CD14-positive monocyte (primary cell): Measurements from ENCODE around the gene SF3B4. TPM values are rescaled to one million over a fixed set of nuclear protein-coding genes. Genes with fewer than 3 reads are reported as not detected.

Experiments used
- DNase-seq, 3 donors: peaks; one replicate each; pipeline ENCODE4 v3.0.0-alpha.2; 2011 to 2022
- H2AFZ ChIP-seq: 2 replicates; pipeline ENCODE4 v1.6.0; 2012; ENCODE audit warnings: mild to moderate bottlenecking, low read depth, low read length, inconsistent platforms; ENCODE audit not compliant: insufficient read depth, poor library complexity, severe bottlenecking
- H3K27ac ChIP-seq, 2 donors: 1 replicate in 1 of 2; 2 replicates in 1 of 2; pipeline ENCODE4 v1.5.1; 2012 to 2013; ENCODE audit warnings: low read length in 2 of 2, control low read depth in 1 of 2, inconsistent platforms in 1 of 2, low read depth in 1 of 2, mild to moderate bottlenecking in 1 of 2
- H3K27me3 ChIP-seq, 2 donors: one replicate each; pipeline versions ENCODE4 v1.6.0 to v1.6.1; 2011 to 2013; ENCODE audit warnings: low read length in 2 of 2; ENCODE audit not compliant: control insufficient read depth in 2 of 2, insufficient read depth in 2 of 2
- H3K36me3 ChIP-seq, 2 donors: replicated peaks in 1 of 2; 1 replicate in 1 of 2; 2 replicates in 1 of 2; pipeline versions ENCODE4 v1.5.1 to v1.6.1; 2012 to 2013; ENCODE audit warnings: low read length in 2 of 2, control low read depth in 1 of 2, inconsistent platforms in 1 of 2, mild to moderate bottlenecking in 1 of 2; ENCODE audit not compliant: insufficient read depth in 2 of 2, control insufficient read depth in 1 of 2
- H3K4me1 ChIP-seq, 2 donors: 1 replicate in 1 of 2; 2 replicates in 1 of 2; pipeline versions ENCODE4 v1.5.1 to v1.6.1; 2012 to 2013; ENCODE audit warnings: low read length in 2 of 2, control low read depth in 1 of 2, inconsistent platforms in 1 of 2, mild to moderate bottlenecking in 1 of 2, moderate library complexity in 1 of 2; ENCODE audit not compliant: insufficient read depth in 2 of 2, control insufficient read depth in 1 of 2
- H3K4me2 ChIP-seq: replicated peaks from 2 replicates; pipeline ENCODE3; 2012; ENCODE audit warnings: low read length, moderate library complexity, mild to moderate bottlenecking; ENCODE audit not compliant: poor library complexity, severe bottlenecking; ENCODE audit errors: extremely low read depth
- H3K4me3 ChIP-seq, 3 experiments: fragments of 200-600 bp in 1 of 3; sonication (generic) in 1 of 3; replicated peaks in 1 of 3; 1 replicate in 2 of 3; 2 replicates in 1 of 3; pipeline ENCODE4 v1.5.1; 2011 to 2013; ENCODE audit warnings: low read length in 3 of 3, mild to moderate bottlenecking in 3 of 3, control low read depth in 2 of 3, low read depth in 2 of 3, inconsistent platforms in 1 of 3, moderate library complexity in 1 of 3
- H3K79me2 ChIP-seq: 2 replicates; pipeline ENCODE4 v1.6.0; 2012; ENCODE audit warnings: mild to moderate bottlenecking, control low read depth, inconsistent platforms, low read length, moderate library complexity; ENCODE audit not compliant: insufficient read depth
- H3K9ac ChIP-seq: 2 replicates; pipeline ENCODE4 v1.6.0; 2017; ENCODE audit warnings: low read length, mild to moderate bottlenecking; ENCODE audit not compliant: insufficient read depth, poor library complexity, severe bottlenecking
- H3K9me3 ChIP-seq, 2 donors: replicated peaks in 1 of 2; 1 replicate in 1 of 2; 2 replicates in 1 of 2; pipeline versions ENCODE4 v1.5.1 to v1.6.1; 2012 to 2013; ENCODE audit warnings: low read length in 2 of 2, control low read depth in 1 of 2; ENCODE audit not compliant: control insufficient read depth in 1 of 2, insufficient read depth in 1 of 2
- H4K20me1 ChIP-seq: 2 replicates; pipeline ENCODE4 v1.6.0; 2012; ENCODE audit warnings: mild to moderate bottlenecking, low read length, control low read depth, moderate library complexity; ENCODE audit not compliant: insufficient read depth
- H3K27ac Mint-ChIP-seq, 7 donors: one replicate each; pipeline ENCODE4 v1.8.0; 2020; ENCODE audit warnings: mild to moderate bottlenecking in 7 of 7, mixed read lengths in 7 of 7, moderate library complexity in 6 of 7, inconsistent platforms in 2 of 7
- H3K27me3 Mint-ChIP-seq, 3 donors: one replicate each; pipeline ENCODE4 v1.8.0; 2021 to 2022; ENCODE audit warnings: low read depth in 3 of 3, mild to moderate bottlenecking in 3 of 3, mixed read lengths in 3 of 3, moderate library complexity in 3 of 3, inconsistent platforms in 1 of 3
- H3K36me3 Mint-ChIP-seq, 2 donors: one replicate each; pipeline ENCODE4 v1.8.0; 2020; ENCODE audit warnings: mixed read lengths in 2 of 2, inconsistent platforms in 1 of 2, mild to moderate bottlenecking in 1 of 2
- H3K4me1 Mint-ChIP-seq: one replicate; pipeline ENCODE4 v1.8.0; 2020; ENCODE audit warnings: mild to moderate bottlenecking, mixed read lengths
- H3K4me3 Mint-ChIP-seq, 2 donors: one replicate each; pipeline ENCODE4 v1.8.0; 2020; ENCODE audit warnings: mild to moderate bottlenecking in 2 of 2, mixed read lengths in 2 of 2, moderate library complexity in 1 of 2
- H3K9me3 Mint-ChIP-seq, 7 donors: one replicate each; pipeline ENCODE4 v1.8.0; 2020 to 2022; ENCODE audit warnings: mixed read lengths in 7 of 7, mild to moderate bottlenecking in 6 of 7, moderate library complexity in 6 of 7, inconsistent platforms in 2 of 7
- whole genome bisulfite sequencing: methylation state at CpG from one replicate; pipeline ENCODE4 v1.1.5; 2013; ENCODE audit warnings: missing lambda C conversion rate; ENCODE audit not compliant: insufficient coverage; 5-methylcytosine and 5-hydroxymethylcytosine counted together
- intact Hi-C, 2 donors: fragments of 100-400 bp; cut with micrococcal nuclease; formaldehyde crosslinking; loops; one replicate each; pipeline versions ENCODE4 v1.15.0 to v1.15.1; 2023
- polyA plus RNA-seq, 3 donors: library from polyadenylated mRNA; depleted of rRNA in 1 of 3; unstranded in 2 of 3; stranded (reverse) in 1 of 3; fragments of 300-500 nt in 2 of 3; fragments of >200 nt in 1 of 3; fragmentation: Illumina TruSeq in 2 of 3; gene quantifications; 1 replicate in 2 of 3; 2 replicates in 1 of 3; pipeline ENCODE4 v1.2.3, GENCODE V29; 2012 to 2021
- TF ChIP-seq, protein P1 (sequence below): fragments of 200-600 bp; IDR thresholded peaks from one replicate; pipeline ENCODE4 v1.8.0; 2022; ENCODE audit warnings: antibody characterized with exemption, mild to moderate bottlenecking

The SF3B4 gene
- polyA plus RNA-seq, 3 donors: 52.2 to 78.6 (median 64.6) TPM

DNA sequence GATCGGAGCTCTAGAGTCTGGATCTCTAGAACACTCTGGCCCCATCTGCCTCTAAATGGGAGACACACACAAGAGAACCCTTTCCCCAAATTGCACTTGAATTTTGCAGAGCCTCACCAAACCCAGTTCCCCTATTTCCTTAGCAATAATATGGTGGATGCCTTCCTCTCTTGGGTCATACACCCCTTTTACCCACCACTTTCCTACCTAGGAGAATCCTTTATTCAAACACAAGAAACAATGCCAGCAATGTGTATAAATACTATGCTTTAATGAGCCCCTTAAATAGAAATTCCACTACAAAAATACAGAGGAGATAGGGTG is 760 bp upstream of the SF3B4 start:
- Mint-ChIP-seq H3K4me1 (peaks cover 65% of the 10 kb centered on the region), H3K4me3 (peak overlapping the region; percentile 93 to 95), H3K27me3 (peaks cover 0 to 6% (median 0%) of the 10 kb centered on the region in 3 donors), H3K27ac (peak overlapping the region; percentile 92 to 100 (median 98)), H3K36me3 (peaks cover 35 to 43% of the 10 kb centered on the region in 2 donors), H3K9me3 (no peaks in the 10 kb centered on the region)
- DNase-seq: no peak
- Histone ChIP-seq H3K36me3 (peaks cover 34 to 35% of the 10 kb centered on the region in 2 donors), H3K79me2 (peaks cover 63% of the 10 kb centered on the region), H3K9ac (peak overlapping the region; percentile 77), H3K27me3 (no peaks in the 10 kb centered on the region), H3K4me2 (peak overlapping the region; percentile 95), H3K9me3 (no peaks in the 10 kb centered on the region), H3K4me3 (peak overlapping the region; percentile 76 to 90 (median 85)), H3K4me1 (peaks cover 56 to 70% of the 10 kb centered on the region in 2 donors), H4K20me1 (peaks cover 38% of the 10 kb centered on the region), H2AFZ (peak overlapping the region; percentile 78), H3K27ac (peak overlapping the region; percentile 95)
- WGBS: no CpG with 5 or more reads among the region's 1 CpG
- intact Hi-C loops: loop anchor here in 1 of 2 donors (2.0 kb wide), 1 partner anchor 42 kb away; a partner anchor contains a TSS
- TF ChIP-seq, protein P1, sequence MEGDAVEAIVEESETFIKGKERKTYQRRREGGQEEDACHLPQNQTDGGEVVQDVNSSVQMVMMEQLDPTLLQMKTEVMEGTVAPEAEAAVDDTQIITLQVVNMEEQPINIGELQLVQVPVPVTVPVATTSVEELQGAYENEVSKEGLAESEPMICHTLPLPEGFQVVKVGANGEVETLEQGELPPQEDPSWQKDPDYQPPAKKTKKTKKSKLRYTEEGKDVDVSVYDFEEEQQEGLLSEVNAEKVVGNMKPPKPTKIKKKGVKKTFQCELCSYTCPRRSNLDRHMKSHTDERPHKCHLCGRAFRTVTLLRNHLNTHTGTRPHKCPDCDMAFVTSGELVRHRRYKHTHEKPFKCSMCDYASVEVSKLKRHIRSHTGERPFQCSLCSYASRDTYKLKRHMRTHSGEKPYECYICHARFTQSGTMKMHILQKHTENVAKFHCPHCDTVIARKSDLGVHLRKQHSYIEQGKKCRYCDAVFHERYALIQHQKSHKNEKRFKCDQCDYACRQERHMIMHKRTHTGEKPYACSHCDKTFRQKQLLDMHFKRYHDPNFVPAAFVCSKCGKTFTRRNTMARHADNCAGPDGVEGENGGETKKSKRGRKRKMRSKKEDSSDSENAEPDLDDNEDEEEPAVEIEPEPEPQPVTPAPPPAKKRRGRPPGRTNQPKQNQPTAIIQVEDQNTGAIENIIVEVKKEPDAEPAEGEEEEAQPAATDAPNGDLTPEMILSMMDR: no peak

DNA sequence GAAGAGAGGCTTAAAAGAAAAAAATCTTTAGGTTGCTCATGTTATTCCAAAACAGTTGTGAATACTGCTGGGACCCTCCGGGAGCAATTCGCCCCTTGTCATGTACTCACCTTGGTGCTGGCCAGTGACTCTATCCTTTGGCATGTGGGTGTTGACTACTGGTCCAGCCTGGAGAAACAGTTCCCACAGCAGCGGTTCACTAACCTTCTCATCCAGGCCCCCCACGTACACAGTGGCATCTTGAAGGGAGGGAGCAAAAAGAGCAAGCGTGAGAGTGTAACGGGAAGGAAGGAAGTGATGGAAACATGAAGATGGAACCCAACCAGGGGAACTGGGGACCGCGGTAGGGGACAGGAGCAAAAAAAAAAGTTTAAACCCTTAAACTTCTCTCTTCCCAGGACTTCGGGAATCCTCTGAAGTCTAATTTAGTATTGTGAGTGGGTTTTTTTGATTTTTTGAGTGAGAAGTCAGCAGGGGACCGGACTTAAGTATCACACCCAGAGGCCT is 494 bp downstream of the SF3B4 start:
- peak overlapping the region; percentile 95 for H3K27ac ChIP-seq
- H4K20me1 ChIP-seq: peaks cover 38% of the 10 kb centered on the region
- peak overlapping the region; percentile 78 for H2AFZ ChIP-seq
- H3K9me3 ChIP-seq: no peaks in the 10 kb centered on the region
- peak overlapping the region; percentile 77 for H3K9ac ChIP-seq
- H3K4me1 ChIP-seq: peaks cover 51 to 63% of the 10 kb centered on the region in 2 donors
- TF ChIP-seq, protein P1: no peak
- H3K27me3 ChIP-seq: no peaks in the 10 kb centered on the region
- Mint-ChIP-seq H3K27me3 (peaks cover 0 to 2% (median 0%) of the 10 kb centered on the region in 3 donors), H3K36me3 (peaks cover 45 to 48% of the 10 kb centered on the region in 2 donors), H3K27ac (peak overlapping the region; percentile 92 to 100 (median 98)), H3K4me1 (peaks cover 57% of the 10 kb centered on the region), H3K4me3 (peak overlapping the region; percentile 93 to 95), H3K9me3 (no peaks in the 10 kb centered on the region)
- H3K4me2 ChIP-seq: peak overlapping the region; percentile 95
- intact Hi-C loops: no loop called here
- peaks cover 45 to 48% of the 10 kb centered on the region in 2 donors for H3K36me3 ChIP-seq
- H3K79me2 ChIP-seq: peaks cover 63% of the 10 kb centered on the region
- DNase-seq: no peak
- WGBS: 0% methylated on average over 4 of the region's 10 CpGs
- peak overlapping the region; percentile 76 to 90 (median 85) for H3K4me3 ChIP-seq
